ENCODE measurements around the gene TPPP. TPM values are rescaled to one million over a fixed set of nuclear protein-coding genes. Genes with fewer than 3 reads are reported as not detected.
"Not testable (repeated sequence)": the region's sequence is repeated elsewhere in the genome, so short reads cannot be mapped to it uniquely, and the experiment has no call there.

The TPPP gene
- total and polyA plus RNA-seq, 2 experiments from 2014 or later: 3.7 to 7.7 TPM

DNA sequence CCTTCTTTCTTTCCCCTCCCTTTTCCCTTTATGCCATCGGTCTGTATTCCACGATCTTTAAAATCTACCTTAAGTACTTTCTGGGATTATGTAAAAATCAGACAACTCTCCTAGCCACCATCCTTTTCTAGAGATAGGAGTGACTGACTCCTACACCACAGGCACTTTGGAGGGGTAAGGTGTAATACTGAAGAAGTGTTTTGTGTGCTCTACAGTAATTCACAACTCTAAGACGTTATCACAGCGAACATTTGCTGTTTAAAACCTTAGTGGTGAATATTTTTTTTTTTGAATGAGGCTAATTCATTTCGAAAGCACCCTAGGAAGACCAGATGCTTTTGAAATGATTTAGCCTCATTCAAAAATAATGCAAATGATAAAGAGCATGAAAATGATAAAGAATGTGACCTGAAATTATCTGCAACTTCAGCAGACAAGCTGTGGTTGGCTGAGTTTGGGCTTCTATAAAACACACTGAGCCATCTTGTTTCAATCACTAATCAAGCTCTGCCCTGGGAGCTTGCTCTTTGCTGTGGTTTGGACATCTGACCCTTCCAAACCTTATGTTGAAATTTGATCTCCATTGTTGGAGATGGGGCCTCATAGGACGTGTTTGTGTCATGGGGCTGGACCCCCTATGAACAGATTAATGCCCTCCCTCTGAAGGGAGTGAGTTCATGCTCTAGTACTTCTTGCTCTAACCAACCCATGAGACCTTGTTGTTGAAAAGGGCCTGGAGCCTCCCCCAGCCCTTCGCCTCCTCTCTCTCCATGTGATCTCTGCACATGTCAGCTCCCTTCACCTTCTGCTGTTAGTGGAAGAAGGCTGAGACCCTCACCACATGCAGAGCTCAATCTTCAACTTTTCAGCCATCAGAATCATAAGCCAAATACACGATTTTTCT is 21.3 kb upstream of the TPPP start:
- H3K27me3 ChIP-seq; H3K27ac ChIP-seq; H3K4me1 ChIP-seq (ENCODE audit: low read depth); H3K36me3 ChIP-seq; H3K4me3 ChIP-seq; DNase-seq (ENCODE audit: low read depth in 1 of 2, low spot score in 1 of 2); H3K9me3 ChIP-seq (ENCODE audit: low read depth): not testable (repeated sequence)

DNA sequence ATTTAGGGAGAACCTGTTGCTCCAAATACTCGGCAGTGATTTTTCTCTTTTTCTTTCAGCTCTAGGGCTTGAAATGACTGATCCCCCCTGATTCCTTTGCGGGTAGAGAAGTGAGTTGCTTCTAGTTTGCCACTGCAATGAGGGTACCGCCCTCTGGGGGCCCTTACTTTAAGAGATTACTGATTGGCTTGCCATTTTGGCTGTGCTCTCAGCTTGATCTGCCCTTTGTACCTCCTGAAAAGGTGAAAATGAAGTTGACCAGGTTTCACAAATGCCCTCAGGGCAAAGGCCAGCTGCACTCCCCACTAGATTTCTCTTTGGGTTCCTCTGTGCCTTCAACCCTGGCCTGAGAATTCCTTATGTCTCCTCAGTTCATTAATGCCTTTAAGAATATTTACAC is 20.5 kb upstream of the TPPP start:
- not testable (repeated sequence) for H3K4me1 ChIP-seq (ENCODE audit: low read depth); H3K9me3 ChIP-seq (ENCODE audit: low read depth); H3K27ac ChIP-seq; DNase-seq (ENCODE audit: low read depth in 1 of 2, low spot score in 1 of 2); H3K27me3 ChIP-seq; H3K36me3 ChIP-seq; H3K4me3 ChIP-seq

DNA sequence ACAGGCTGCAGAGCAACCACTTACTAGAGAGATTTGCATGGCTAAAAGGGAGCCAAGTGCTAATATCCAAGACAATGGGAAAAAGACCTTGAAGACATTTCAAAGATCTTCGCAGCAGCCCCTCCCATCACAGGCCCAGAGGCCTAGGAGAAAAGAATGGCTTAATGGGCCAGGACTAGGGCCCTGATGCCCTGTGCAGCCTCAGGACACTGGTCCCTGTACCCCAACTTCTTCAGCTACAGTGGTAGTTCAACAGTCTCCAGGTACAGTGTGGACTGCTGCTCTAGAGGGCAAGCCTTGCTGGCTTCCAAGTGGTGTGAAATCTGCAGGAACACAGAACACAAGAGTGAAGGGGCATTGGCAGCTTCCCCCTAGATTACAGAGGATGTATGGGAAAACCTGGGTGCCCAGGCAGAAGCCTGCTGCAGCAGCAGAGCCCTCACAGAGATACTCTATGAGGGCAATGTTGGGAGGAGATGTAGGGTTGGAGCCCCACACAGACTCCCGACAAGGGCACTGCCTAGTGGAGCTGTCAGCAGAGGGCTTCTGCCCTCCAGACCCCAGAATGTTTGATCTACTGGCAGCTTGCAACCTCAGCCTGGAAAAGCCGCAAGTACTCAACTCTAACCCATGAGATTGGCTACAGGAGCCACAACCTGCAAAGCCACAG is 15.8 kb upstream of the TPPP start:
- DNase-seq (ENCODE audit: low read depth in 1 of 2, low spot score in 1 of 2); H3K4me3 ChIP-seq; H3K36me3 ChIP-seq; H3K27me3 ChIP-seq; H3K9me3 ChIP-seq (ENCODE audit: low read depth); H3K27ac ChIP-seq; H3K4me1 ChIP-seq (ENCODE audit: low read depth): not testable (repeated sequence)

DNA sequence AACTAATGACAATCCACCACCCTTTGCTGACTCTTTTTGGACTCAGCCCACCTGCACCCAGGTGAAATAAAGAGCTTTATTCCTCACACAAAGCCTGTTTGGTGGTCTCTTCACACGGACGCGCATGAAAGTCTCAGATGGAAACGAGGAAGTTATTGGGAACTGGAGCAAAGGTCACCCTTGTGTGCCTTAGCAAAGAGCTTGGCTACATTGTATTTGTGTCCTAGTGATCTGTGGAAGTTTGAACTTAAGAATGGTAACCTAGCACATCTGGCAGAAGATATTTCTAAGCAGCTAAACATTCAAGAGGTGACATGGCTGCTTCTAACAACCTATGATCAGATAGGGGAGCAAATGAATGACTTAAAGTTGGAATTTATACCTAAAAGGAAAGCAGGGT is 15.2 kb upstream of the TPPP start:
- not testable (repeated sequence) for H3K27ac ChIP-seq; H3K27me3 ChIP-seq; H3K9me3 ChIP-seq (ENCODE audit: low read depth); H3K4me1 ChIP-seq (ENCODE audit: low read depth); H3K4me3 ChIP-seq; H3K36me3 ChIP-seq; DNase-seq (ENCODE audit: low read depth in 1 of 2, low spot score in 1 of 2)

DNA sequence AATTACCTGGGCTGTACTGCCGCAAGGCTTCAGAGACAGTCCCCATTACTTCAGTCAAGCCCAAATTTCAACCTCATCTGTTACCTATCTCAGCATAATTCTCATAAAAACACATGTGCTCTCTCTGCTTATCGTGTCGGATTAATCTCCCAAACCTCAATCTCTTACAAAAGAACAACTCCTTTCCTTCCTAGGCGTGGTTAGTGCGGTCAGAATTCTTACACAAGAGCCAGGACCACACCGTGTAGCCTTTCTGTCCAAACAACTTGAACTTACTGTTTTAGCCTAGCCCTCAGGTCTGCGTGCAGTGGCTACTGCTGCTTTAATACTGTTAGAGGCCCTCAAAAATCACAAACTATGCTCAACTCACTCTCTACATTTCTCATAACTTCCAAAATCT is 13.0 kb upstream of the TPPP start:
- not testable (repeated sequence) for H3K4me3 ChIP-seq; DNase-seq (ENCODE audit: low read depth in 1 of 2, low spot score in 1 of 2); H3K9me3 ChIP-seq (ENCODE audit: low read depth); H3K4me1 ChIP-seq (ENCODE audit: low read depth); H3K27ac ChIP-seq; H3K36me3 ChIP-seq
- H3K27me3 ChIP-seq: peaks cover 12% of the 10 kb centered on the region

DNA sequence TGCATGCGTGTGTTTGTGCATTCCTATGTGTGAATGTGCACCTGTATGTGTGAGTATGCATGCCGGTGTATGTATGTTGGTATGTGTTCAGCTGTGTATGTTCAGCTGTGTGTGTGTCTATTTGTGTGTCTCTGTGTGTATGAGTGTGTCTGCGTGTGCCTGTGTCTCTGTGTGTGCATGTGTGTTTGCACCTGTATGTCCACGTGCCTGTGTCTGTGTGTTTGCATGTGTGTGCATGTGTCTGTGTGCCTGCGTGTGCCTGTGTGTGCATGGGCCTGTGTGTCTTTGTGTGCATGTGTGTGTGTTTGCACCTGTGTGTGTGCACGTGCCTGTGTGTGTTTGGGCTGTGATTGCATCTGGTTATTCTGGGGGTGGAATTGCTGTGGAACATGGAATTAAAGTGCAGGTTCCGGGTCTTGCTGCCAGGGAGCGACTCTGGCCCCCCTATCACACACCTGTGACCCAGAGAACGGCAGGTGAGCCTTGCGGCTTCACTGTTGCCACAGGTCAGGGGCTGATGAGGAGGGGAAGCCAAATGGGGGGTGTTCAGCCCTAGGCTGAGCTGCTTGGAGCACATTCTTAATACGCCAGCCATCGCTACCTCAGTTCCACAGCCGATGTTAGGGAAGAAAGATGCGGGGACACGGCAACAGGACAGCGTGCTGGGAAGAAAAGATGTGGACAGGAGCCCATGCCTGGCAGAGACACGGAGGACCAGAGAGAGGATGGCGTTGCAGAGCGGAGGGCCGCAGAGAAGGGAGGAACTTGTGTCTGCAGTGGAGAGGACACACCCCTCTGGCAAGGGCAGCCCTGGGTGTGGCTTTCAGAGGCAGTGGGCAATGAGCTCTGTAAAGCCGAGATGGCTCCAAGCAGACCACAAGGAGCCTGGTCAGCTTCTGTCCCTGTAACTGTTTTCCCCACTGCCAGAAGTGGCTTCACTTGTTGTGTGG is 3.9 kb upstream of the TPPP start:
- not testable (repeated sequence) for H3K4me1 ChIP-seq (ENCODE audit: low read depth); H3K27ac ChIP-seq; H3K9me3 ChIP-seq (ENCODE audit: low read depth); H3K36me3 ChIP-seq; DNase-seq (ENCODE audit: low read depth in 1 of 2, low spot score in 1 of 2); H3K4me3 ChIP-seq
- H3K27me3 ChIP-seq: peaks cover 18% of the 10 kb centered on the region

DNA sequence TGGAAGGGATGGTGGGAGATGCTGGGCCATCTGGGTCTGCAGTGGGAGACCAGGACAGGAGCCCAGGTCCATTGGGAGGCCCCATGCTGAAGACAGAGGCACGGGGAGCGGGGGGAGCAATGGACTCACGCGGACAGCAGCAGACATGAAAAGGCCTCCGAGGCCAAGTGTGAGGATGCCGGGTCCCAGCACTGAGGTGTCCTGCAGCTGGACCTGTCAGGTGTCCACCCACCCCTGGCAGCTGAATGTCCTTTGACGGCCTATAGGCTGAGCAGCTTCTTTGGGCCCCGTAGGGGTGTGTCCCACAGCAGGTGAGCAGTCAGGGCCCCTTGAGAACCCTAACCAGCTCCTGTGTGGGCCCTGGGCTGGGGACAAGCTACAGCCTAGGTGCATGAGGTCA is 3.0 kb upstream of the TPPP start:
- not testable (repeated sequence) for H3K27ac ChIP-seq; H3K4me3 ChIP-seq; H3K4me1 ChIP-seq (ENCODE audit: low read depth); H3K36me3 ChIP-seq; H3K9me3 ChIP-seq (ENCODE audit: low read depth); DNase-seq (ENCODE audit: low read depth in 1 of 2, low spot score in 1 of 2)
- peaks cover 17% of the 10 kb centered on the region for H3K27me3 ChIP-seq

DNA sequence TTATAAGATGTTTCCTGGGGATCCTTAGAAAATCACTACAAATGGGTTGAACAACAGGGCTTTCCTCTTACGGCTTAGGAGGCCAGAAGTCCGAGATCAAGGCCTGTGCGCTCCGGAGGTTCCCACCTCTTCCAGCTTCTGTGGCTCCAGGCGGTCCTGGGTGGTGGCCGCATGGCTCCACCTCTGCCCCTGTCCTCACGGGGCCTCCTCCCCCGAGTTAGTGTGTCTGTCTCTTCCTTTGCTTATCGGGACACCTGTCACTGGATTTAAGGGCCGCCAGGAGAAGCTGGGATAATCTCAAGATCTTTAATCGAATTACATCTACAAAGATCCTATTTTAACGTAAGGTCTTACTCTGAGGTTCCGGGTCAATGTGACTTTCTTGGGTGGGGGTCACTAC is 2.3 kb upstream of the TPPP start:
- DNase-seq (ENCODE audit: low read depth in 1 of 2, low spot score in 1 of 2); H3K4me3 ChIP-seq; H3K9me3 ChIP-seq (ENCODE audit: low read depth); H3K4me1 ChIP-seq (ENCODE audit: low read depth); H3K27ac ChIP-seq; H3K36me3 ChIP-seq: not testable (repeated sequence)
- H3K27me3 ChIP-seq: peaks cover 11% of the 10 kb centered on the region

DNA sequence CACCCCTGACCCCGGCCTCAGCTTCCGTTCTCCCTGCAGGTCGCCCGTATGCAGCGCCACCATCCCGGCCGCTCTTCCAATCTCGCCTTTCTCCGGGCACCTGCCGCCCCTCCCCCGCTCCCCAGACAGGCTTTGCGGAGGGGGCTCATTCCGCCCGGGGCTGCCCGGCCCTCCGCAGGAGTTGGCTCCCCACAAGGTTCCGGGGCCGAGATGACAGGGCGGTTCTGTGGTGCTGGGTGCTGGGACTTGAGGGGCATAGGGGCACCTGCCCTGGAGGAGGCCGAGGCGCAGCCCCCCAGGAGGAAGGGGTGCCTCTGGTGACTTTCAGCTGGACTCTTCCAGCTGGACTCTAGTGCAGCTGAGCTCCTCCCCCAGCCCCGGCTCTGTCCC is 885 bp upstream of the TPPP start:
- DNase-seq (ENCODE audit: low read depth in 1 of 2, low spot score in 1 of 2); H3K4me1 ChIP-seq (ENCODE audit: low read depth); H3K27me3 ChIP-seq; H3K9me3 ChIP-seq (ENCODE audit: low read depth); H3K36me3 ChIP-seq; H3K27ac ChIP-seq: not testable (repeated sequence)
- peak overlapping the region; percentile 96 for H3K4me3 ChIP-seq

DNA sequence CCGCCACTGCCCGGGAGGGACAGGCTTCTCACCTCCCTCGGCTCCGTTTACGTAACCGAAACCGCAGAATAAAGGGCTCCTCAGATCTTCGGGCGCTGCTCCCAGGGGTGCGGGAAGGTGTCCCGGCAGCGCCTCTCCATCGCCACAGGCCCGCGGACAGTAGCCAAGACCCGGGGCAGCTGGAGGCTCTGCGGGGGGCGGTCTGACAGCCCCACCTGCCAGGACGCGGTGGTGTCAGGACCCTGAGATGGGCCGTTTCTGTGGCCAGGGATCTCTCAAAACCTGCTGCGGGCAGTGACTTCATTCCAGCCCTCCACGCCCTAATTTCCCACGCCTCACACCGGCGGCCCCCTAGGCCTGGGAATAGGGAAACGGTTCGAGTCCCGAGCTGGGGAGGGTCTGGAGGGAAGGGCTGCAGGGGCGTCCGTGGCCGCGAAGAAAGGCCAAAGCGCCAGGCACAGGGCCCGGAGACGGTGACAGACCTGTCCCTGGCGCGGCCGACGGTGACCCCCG is 567 bp downstream of the TPPP start:
- H3K27ac ChIP-seq; H3K9me3 ChIP-seq (ENCODE audit: low read depth); H3K4me1 ChIP-seq (ENCODE audit: low read depth); H3K36me3 ChIP-seq; H3K27me3 ChIP-seq; DNase-seq (ENCODE audit: low read depth in 1 of 2, low spot score in 1 of 2): not testable (repeated sequence)
- peak overlapping the region; percentile 57 for H3K4me3 ChIP-seq

Data from cardiac muscle cell (in vitro differentiated cells and primary cell).